ENCODE data around the gene RPUSD2.

The RPUSD2 gene

GRCh38 chr15:40597024-40597423 lies 27.9 kb downstream of the RPUSD2 start:
- Histone ChIP-seq H3K4me3 (no peak overlapping the region), H3K27ac (no peak overlapping the region)
- DNase-seq (ENCODE audit: low spot score), result no peak
- TF ChIP-seq CTCF (IDR thresholded peaks at IDR 0.05), result no peak

GRCh38 chr15:40598126-40598525 lies 29.0 kb downstream of the RPUSD2 start:
- Histone ChIP-seq H3K4me3 (no peak overlapping the region), H3K27ac (no peak overlapping the region)
- no peak for DNase-seq (ENCODE audit: low spot score)
- TF ChIP-seq CTCF (IDR thresholded peaks at IDR 0.05), result no peak

GRCh38 chr15:40598672-40599071 lies 29.6 kb downstream of the RPUSD2 start:
- H3K27ac ChIP-seq, result no peak overlapping the region
- no peak for DNase-seq (ENCODE audit: low spot score)
- no peak for TF ChIP-seq CTCF (IDR thresholded peaks at IDR 0.05)
- no peak overlapping the region for H3K4me3 ChIP-seq

GRCh38 chr15:40600956-40601355 lies 31.9 kb downstream of the RPUSD2 start:
- no peak for DNase-seq (ENCODE audit: low spot score)
- Histone ChIP-seq H3K27ac (no peak overlapping the region), H3K4me3 (no peak overlapping the region)
- no peak for TF ChIP-seq CTCF (IDR thresholded peaks at IDR 0.05)

- TF ChIP-seq CTCF (IDR thresholded peaks at IDR 0.05), result no peak
- Histone ChIP-seq H3K27ac (no peak overlapping the region), H3K4me3 (no peak overlapping the region)
- DNase-seq (ENCODE audit: low spot score), result no peak
These were observed 34.8 kb downstream of the RPUSD2 start for GRCh38 chr15:40603935-40604334.

- TF ChIP-seq CTCF (IDR thresholded peaks at IDR 0.05), result no peak
- Histone ChIP-seq H3K27ac (no peak overlapping the region), H3K4me3 (no peak overlapping the region)
- DNase-seq (ENCODE audit: low spot score), result no peak
These were observed 44.0 kb downstream of the RPUSD2 start for GRCh38 chr15:40613080-40613479.

- TF ChIP-seq CTCF (IDR thresholded peaks at IDR 0.05), result no peak
- no peak for DNase-seq (ENCODE audit: low spot score)
- Histone ChIP-seq H3K27ac (no peak overlapping the region), H3K4me3 (no peak overlapping the region)
These were observed 48.9 kb downstream of the RPUSD2 start for GRCh38 chr15:40618023-40618422.

Data from coronary artery (tissue), 2 donors.